DOHH2 (cell line): ENCODE measurements around the gene HS6ST1.

ENCODE experiments used
- CTCF ChIP-seq: fragments of 200-600 bp; sonication (generic); IDR thresholded peaks from one replicate; pipeline ENCODE4 v1.5.1; 2014; ENCODE audit warnings: antibody characterized with exemption, mild to moderate bottlenecking, low read depth, low read length; ENCODE audit not compliant: poor library complexity, severe bottlenecking
- EZH2phosphoT487 ChIP-seq: fragments of 200-600 bp; sonication (generic); IDR thresholded peaks from 2 replicates; pipeline ENCODE4 v1.6.1; 2017; ENCODE audit warnings: borderline replicate concordance, mild to moderate bottlenecking, antibody characterized with exemption, low read length, moderate library complexity, mixed read lengths

- TF ChIP-seq CTCF (no peak), EZH2phosphoT487 (no peak)
Observed at GRCh38 chr2:128356127-128356526, 37.5 kb upstream of the HS6ST1 start.
